MM.1S (cell line): ENCODE data around the gene PPP2R5C.

ENCODE experiments used
- EZH2 ChIP-seq: fragments of 300-600 bp; sonication (generic); optimal IDR thresholded peaks from 2 replicates; pipeline ENCODE3; 2017; ENCODE audit warnings: low read depth, mild to moderate bottlenecking, antibody characterized with exemption, low read length, mixed read lengths
- TF ChIP-seq, protein P1 (sequence below): fragments of 300-600 bp; sonication (generic); IDR thresholded peaks from 2 replicates; pipeline ENCODE4 v1.5.1; 2016; ENCODE audit warnings: antibody characterized with exemption, low read length, mixed read lengths

DNA sequence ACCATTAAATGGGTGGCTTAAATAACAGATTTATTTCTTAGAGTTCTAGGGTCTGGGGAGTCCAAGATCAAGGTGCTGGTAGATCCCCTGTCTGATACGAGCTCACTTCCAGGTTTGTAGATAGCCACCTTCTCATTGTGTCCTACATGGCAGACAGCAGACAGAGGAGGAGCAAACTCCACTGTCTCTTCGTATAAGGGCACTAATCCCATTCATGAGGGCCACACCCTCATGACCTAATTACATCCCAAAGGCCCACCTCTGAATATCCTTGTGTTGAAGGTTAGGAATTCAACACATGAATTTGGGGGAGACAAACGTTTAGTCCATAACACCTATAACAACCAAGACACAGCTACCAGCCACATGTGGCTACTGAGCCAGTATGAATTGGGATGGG is 47.1 kb upstream of the PPP2R5C start:
- TF ChIP-seq, protein P1, sequence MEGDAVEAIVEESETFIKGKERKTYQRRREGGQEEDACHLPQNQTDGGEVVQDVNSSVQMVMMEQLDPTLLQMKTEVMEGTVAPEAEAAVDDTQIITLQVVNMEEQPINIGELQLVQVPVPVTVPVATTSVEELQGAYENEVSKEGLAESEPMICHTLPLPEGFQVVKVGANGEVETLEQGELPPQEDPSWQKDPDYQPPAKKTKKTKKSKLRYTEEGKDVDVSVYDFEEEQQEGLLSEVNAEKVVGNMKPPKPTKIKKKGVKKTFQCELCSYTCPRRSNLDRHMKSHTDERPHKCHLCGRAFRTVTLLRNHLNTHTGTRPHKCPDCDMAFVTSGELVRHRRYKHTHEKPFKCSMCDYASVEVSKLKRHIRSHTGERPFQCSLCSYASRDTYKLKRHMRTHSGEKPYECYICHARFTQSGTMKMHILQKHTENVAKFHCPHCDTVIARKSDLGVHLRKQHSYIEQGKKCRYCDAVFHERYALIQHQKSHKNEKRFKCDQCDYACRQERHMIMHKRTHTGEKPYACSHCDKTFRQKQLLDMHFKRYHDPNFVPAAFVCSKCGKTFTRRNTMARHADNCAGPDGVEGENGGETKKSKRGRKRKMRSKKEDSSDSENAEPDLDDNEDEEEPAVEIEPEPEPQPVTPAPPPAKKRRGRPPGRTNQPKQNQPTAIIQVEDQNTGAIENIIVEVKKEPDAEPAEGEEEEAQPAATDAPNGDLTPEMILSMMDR, result no peak
- TF ChIP-seq EZH2, result no peak
